ENCODE data around the gene ANXA3. TPM values are rescaled to one million over a fixed set of nuclear protein-coding genes. Genes with fewer than 3 reads are reported as not detected.

The ANXA3 gene
- total RNA-seq, 1 donor: 12.3 TPM

- TF ChIP-seq, protein P1, sequence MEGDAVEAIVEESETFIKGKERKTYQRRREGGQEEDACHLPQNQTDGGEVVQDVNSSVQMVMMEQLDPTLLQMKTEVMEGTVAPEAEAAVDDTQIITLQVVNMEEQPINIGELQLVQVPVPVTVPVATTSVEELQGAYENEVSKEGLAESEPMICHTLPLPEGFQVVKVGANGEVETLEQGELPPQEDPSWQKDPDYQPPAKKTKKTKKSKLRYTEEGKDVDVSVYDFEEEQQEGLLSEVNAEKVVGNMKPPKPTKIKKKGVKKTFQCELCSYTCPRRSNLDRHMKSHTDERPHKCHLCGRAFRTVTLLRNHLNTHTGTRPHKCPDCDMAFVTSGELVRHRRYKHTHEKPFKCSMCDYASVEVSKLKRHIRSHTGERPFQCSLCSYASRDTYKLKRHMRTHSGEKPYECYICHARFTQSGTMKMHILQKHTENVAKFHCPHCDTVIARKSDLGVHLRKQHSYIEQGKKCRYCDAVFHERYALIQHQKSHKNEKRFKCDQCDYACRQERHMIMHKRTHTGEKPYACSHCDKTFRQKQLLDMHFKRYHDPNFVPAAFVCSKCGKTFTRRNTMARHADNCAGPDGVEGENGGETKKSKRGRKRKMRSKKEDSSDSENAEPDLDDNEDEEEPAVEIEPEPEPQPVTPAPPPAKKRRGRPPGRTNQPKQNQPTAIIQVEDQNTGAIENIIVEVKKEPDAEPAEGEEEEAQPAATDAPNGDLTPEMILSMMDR (IDR thresholded peaks at IDR 0.05; ENCODE audit: insufficient read depth, low read length): no peak
- no peak overlapping the region for H3K4me3 ChIP-seq (ENCODE audit: low read depth, low read length)
- peak; percentile 90 for DNase-seq (ENCODE audit: low read depth)
Observed at GRCh38 chr4:78654807-78655206, 103.2 kb downstream of the ANXA3 start.

GRCh38 chr4:78656968-78657445, 105.4 kb downstream of the ANXA3 start:
- DNase-seq (ENCODE audit: low read depth): no peak
- no peak overlapping the region for H3K4me3 ChIP-seq (ENCODE audit: low read depth, low read length)
- TF ChIP-seq, protein P1 (IDR thresholded peaks at IDR 0.05; ENCODE audit: insufficient read depth, low read length): no peak

- peak; percentile 80 for DNase-seq (ENCODE audit: low read depth)
- H3K4me3 ChIP-seq (ENCODE audit: low read depth, low read length): no peak overlapping the region
- TF ChIP-seq, protein P1 (IDR thresholded peaks at IDR 0.05; ENCODE audit: insufficient read depth, low read length): no peak
Observed at GRCh38 chr4:78659264-78659663, 107.7 kb downstream of the ANXA3 start.

GRCh38 chr4:78659665-78660064, 108.1 kb downstream of the ANXA3 start:
- TF ChIP-seq, protein P1 (IDR thresholded peaks at IDR 0.05; ENCODE audit: insufficient read depth, low read length): no peak
- no peak for DNase-seq (ENCODE audit: low read depth)
- no peak overlapping the region for H3K4me3 ChIP-seq (ENCODE audit: low read depth, low read length)

Small RNA genes within 50 kb of the gene (small RNA-seq; reads per million reads assigned to genes)
- gene HIGD1AP13: not detected
- gene RF00019: not detected

Other genes with a start within 250 kb of the ANXA3 start
- gene BMP2K, start 224.6 kb downstream of the ANXA3 start, total RNA-seq (ENCODE audit: low replicate concordance): 28.4 and 85.1 TPM in 2 replicates